SU-DHL-6 (cell line): ENCODE data around the gene MX1.

ENCODE experiments used
- CTCF ChIP-seq: fragments of 200-600 bp; sonication (generic); IDR thresholded peaks from one replicate; pipeline ENCODE4 v1.5.1; 2017; ENCODE audit warnings: antibody characterized with exemption, mild to moderate bottlenecking, low read length, moderate library complexity; ENCODE audit not compliant: insufficient read depth, poor library complexity, severe bottlenecking
- EZH2phosphoT487 ChIP-seq: fragments of 200-600 bp; sonication (generic), shearing (Covaris generic); conservative IDR thresholded peaks from 2 replicates; pipeline ENCODE4 v1.6.1; 2018; ENCODE audit warnings: mild to moderate bottlenecking, antibody characterized with exemption, low read length, moderate library complexity, mixed read lengths

DNA sequence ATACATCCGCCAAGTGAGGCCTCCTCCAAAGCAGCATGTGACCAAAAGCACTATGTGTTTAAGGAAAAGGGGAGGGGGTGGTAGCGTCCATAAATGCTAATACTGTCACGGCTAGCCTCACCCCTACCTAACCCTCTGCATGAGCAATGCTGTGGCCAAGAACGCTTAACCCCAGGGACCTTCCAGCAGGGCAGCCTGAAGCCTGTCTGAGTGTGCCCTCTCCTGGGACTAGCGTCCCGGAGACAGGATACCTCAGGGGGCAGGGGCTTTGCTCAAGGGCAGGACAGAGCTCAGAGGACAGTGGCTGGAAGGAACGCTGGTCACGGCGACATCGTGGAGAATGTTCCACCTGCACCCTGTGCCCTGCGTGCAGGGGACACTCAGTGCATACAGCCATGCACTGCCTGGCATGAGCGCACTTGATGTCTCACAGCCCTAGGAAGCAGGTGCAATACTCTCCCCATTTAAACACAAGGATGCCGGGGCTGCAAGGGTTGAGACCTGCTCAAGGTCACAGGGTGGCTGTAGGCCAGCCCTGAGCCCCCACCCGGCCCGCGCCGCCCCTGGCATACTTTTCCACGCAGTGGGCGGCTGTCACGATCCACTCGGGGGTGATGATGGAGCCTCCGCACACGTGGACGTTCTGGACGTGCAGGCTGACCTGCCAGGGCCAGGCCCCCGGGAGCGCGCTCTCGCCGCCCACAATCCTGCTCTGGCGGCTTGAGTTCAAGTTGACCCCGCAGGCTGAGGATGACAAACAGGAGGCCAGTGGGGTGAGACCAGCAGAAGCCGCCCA, 46.9 kb downstream of the MX1 start:
- TF ChIP-seq CTCF (no peak), EZH2phosphoT487 (no peak)
